Mucosa of descending colon (tissue), 3 donors: ENCODE measurements around the gene LDLRAD4. TPM values are rescaled to one million over a fixed set of nuclear protein-coding genes. Genes with fewer than 3 reads are reported as not detected.

Source experiments
- ATAC-seq: fragments of 200-7000 bp; cut with Tn5 transposase; one replicate; pipeline ENCODE4 v1.9.1; 2020; ENCODE audit warnings: mild to moderate bottlenecking, moderate library complexity
- DNase-seq, 3 donors: peaks; one replicate each; pipeline ENCODE4 v3.0.0-alpha.2; 2020
- H3K36me3 ChIP-seq: fragments of 200-600 bp; one replicate; pipeline ENCODE4 v1.8.0; 2021; ENCODE audit warnings: low read depth, mild to moderate bottlenecking
- H3K4me1 ChIP-seq: fragments of 200-600 bp; one replicate; pipeline ENCODE4 v1.8.0; 2021; ENCODE audit warnings: low read depth, mild to moderate bottlenecking
- H3K4me3 ChIP-seq: fragments of 200-600 bp; one replicate; pipeline ENCODE4 v1.8.0; 2021; ENCODE audit warnings: mild to moderate bottlenecking
- H3K9me3 ChIP-seq: fragments of 200-600 bp; one replicate; pipeline ENCODE4 v1.8.0; 2021; ENCODE audit warnings: mild to moderate bottlenecking
- CTCF ChIP-seq: fragments of 200-600 bp; IDR thresholded peaks from one replicate; pipeline ENCODE4 v1.8.0; 2022; ENCODE audit warnings: antibody characterized with exemption, mild to moderate bottlenecking
- intact Hi-C, 2 donors: fragments of 100-400 bp; cut with DNase I in 1 of 2; cut with micrococcal nuclease in 1 of 2; formaldehyde crosslinking; loops; one replicate each; pipeline versions ENCODE4 v1.11.0 to v1.11.1; 2022; cut with DNase I, micrococcal nuclease
- total RNA-seq, 3 donors: library from RNA; stranded (reverse); fragmentation: NEBNext Ultra II Directional in 2 of 3; extraction: Animal tissue kit (Norgen Biotek cat#: 25700) in 2 of 3; gene quantifications; one replicate each; pipeline versions ENCODE4 v1.2.1 to v1.2.4, GENCODE V29; 2021 to 2023
- donor health status: DM: no; HTN: no; CAD: no; lungs with moderate emphysema.
- donor health status: DM: no; HTN: no; CAD: no.
- donor health status: DM: no; HTN: yes; CAD: no.

The LDLRAD4 gene
- total RNA-seq, 3 donors from 2014 or later: 36.8 to 41.0 (median 37.4) TPM

- TF ChIP-seq CTCF: no peak
- Histone ChIP-seq H3K4me3 (no peak overlapping the region), H3K4me1 (no peaks in the 10 kb centered on the region), H3K9me3 (no peaks in the 10 kb centered on the region), H3K36me3 (no peaks in the 10 kb centered on the region)
- ATAC-seq (no peak), DNase-seq (no peak)
- intact Hi-C loops: no loop called here
These were observed 113.3 kb downstream of the LDLRAD4 start for GRCh38 chr18:13331846-13332245.

- intact Hi-C loops: no loop called here
- TF ChIP-seq CTCF: no peak
These were observed 114.3 kb downstream of the LDLRAD4 start for GRCh38 chr18:13332874-13333273.

GRCh38 chr18:13335903-13336302 lies 117.3 kb downstream of the LDLRAD4 start:
- TF ChIP-seq CTCF: no peak
- no peaks in the 10 kb centered on the region for H3K36me3 ChIP-seq
- intact Hi-C loops: no loop called here
- no peaks in the 10 kb centered on the region for H3K9me3 ChIP-seq
- DNase-seq (no peak), ATAC-seq (no peak)
- no peaks in the 10 kb centered on the region for H3K4me1 ChIP-seq
- no peak overlapping the region for H3K4me3 ChIP-seq

More at GRCh38 chr18:13332874-13333273, 114.3 kb downstream of the LDLRAD4 start:
- Histone ChIP-seq H3K4me3 (no peak overlapping the region), H3K9me3 (no peaks in the 10 kb centered on the region), H3K4me1 (no peaks in the 10 kb centered on the region), H3K36me3 (no peaks in the 10 kb centered on the region)
- DNase-seq: no peak
- ATAC-seq: no peak

- Histone ChIP-seq H3K36me3 (no peaks in the 10 kb centered on the region), H3K9me3 (peaks cover 3% of the 10 kb centered on the region), H3K4me3 (no peak overlapping the region), H3K4me1 (no peaks in the 10 kb centered on the region)
- TF ChIP-seq CTCF: no peak
- ATAC-seq (no peak), DNase-seq (no peak)
- intact Hi-C loops: no loop called here
These were observed 118.3 kb downstream of the LDLRAD4 start for GRCh38 chr18:13336841-13337240.

- TF ChIP-seq CTCF: no peak
- Histone ChIP-seq H3K4me1 (no peaks in the 10 kb centered on the region), H3K36me3 (no peaks in the 10 kb centered on the region), H3K4me3 (no peak overlapping the region), H3K9me3 (peaks cover 4% of the 10 kb centered on the region)
- intact Hi-C loops: no loop called here
- DNase-seq (no peak), ATAC-seq (no peak)
These were observed 118.8 kb downstream of the LDLRAD4 start for GRCh38 chr18:13337369-13337768.

GRCh38 chr18:13338318-13338717 lies 119.8 kb downstream of the LDLRAD4 start:
- DNase-seq: no peak
- Histone ChIP-seq H3K4me3 (no peak overlapping the region), H3K4me1 (no peaks in the 10 kb centered on the region), H3K36me3 (no peaks in the 10 kb centered on the region), H3K9me3 (peaks cover 4% of the 10 kb centered on the region)
- intact Hi-C loops: no loop called here
- ATAC-seq: peak; percentile 41
- no peak for TF ChIP-seq CTCF
